Measurements from ENCODE around the gene SURF6.

Gene SURF6

DNA sequence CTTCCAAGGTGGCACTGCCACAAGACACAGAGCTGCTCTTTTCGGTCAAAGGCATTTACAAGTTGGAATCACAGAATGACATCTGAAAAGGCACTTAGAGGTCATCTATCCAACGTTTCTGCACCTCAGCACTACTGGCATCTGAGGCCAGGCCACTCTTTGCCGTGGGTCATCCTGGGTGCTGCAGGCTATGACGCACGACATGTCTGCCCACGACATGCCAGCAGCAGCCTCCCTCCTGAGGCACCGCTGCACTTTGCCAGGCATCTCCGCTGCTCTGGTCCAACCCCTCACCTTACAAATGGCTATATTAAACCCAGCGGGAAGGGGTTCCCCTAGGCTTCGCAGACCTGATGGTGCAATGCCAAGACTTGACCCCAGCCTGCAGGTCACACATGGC, 31.8 kb upstream of the SURF6 start:
- H3K27ac ChIP-seq (ENCODE audit: insufficient read depth, low read depth, low read length, poor library complexity, severe bottlenecking), result no peak overlapping the region
- no peaks in the 10 kb centered on the region for H3K27me3 ChIP-seq (ENCODE audit: control insufficient read depth, insufficient read depth, low read length, poor library complexity, severe bottlenecking)
- no peaks in the 10 kb centered on the region for H3K4me1 ChIP-seq (ENCODE audit: control insufficient read depth, insufficient read depth, low read length)
- H3K9me3 ChIP-seq (ENCODE audit: control insufficient read depth, low read length), result no peaks in the 10 kb centered on the region
- whole genome bisulfite sequencing, 2 experiments, result 91 to 94% methylated on average over 10 of the region's 10 CpGs
- H3K4me3 ChIP-seq (ENCODE audit: insufficient read depth, low read depth, low read length), result no peak overlapping the region
- peaks cover 28% of the 10 kb centered on the region for H3K36me3 ChIP-seq (ENCODE audit: control insufficient read depth, insufficient read depth, low read length)

DNA sequence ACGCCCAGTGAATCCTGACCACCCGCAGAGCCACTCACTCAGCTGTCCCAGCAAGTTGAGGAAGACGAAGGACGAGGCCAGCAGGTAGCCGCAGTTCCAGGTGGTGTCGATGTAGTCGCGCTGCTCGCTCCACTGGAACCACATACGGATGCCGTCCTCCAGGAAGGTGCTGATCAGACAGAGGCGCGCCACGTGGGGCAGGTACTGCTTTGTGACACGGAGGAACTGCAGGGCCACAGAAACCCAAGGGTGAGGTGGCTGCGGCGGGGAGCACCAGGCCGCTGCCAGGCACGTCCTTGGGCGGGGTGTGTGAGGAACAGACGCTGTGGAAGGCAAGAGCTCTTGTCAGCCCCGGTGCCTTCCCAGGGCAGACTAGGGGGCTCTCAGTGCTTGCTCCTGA, 31.2 kb upstream of the SURF6 start:
- H3K9me3 ChIP-seq (ENCODE audit: control insufficient read depth, low read length), result no peaks in the 10 kb centered on the region
- no peak overlapping the region for H3K4me3 ChIP-seq (ENCODE audit: insufficient read depth, low read depth, low read length)
- H3K4me1 ChIP-seq (ENCODE audit: control insufficient read depth, insufficient read depth, low read length), result no peaks in the 10 kb centered on the region
- peaks cover 32% of the 10 kb centered on the region for H3K36me3 ChIP-seq (ENCODE audit: control insufficient read depth, insufficient read depth, low read length)
- H3K27me3 ChIP-seq (ENCODE audit: control insufficient read depth, insufficient read depth, low read length, poor library complexity, severe bottlenecking), result no peaks in the 10 kb centered on the region
- no peak overlapping the region for H3K27ac ChIP-seq (ENCODE audit: insufficient read depth, low read depth, low read length, poor library complexity, severe bottlenecking)
- WGBS, 2 experiments, result 94 to 96% methylated on average over 22 of the region's 22 CpGs

DNA sequence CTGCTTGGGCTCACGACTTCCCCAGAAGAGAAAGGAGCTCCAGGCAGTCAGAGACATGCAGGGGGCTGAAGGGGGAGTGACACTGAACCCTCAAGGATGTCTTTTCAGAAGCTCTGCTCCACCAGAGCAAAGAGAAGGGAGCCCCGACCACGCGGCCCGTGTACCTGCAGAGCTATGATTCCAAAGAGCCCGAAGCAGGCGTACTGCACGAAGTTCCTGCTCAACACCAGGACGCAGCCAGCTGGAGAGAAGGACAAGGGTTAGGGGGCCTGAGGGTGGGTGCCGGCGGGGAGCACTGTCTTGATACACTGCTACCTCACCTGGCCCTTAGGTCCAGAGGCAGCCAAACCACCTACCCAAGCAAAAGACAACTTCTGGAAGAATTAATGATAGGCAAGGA, 30.4 kb upstream of the SURF6 start:
- Histone ChIP-seq H3K4me3 (ENCODE audit: insufficient read depth, low read depth, low read length) (no peak overlapping the region), H3K4me1 (ENCODE audit: control insufficient read depth, insufficient read depth, low read length) (no peaks in the 10 kb centered on the region), H3K27ac (ENCODE audit: insufficient read depth, low read depth, low read length, poor library complexity, severe bottlenecking) (no peak overlapping the region), H3K9me3 (ENCODE audit: control insufficient read depth, low read length) (no peaks in the 10 kb centered on the region), H3K27me3 (ENCODE audit: control insufficient read depth, insufficient read depth, low read length, poor library complexity, severe bottlenecking) (no peaks in the 10 kb centered on the region), H3K36me3 (ENCODE audit: control insufficient read depth, insufficient read depth, low read length) (peaks cover 39% of the 10 kb centered on the region)
- 96 to 98% methylated on average over 11 of the region's 11 CpGs for WGBS, 2 experiments

DNA sequence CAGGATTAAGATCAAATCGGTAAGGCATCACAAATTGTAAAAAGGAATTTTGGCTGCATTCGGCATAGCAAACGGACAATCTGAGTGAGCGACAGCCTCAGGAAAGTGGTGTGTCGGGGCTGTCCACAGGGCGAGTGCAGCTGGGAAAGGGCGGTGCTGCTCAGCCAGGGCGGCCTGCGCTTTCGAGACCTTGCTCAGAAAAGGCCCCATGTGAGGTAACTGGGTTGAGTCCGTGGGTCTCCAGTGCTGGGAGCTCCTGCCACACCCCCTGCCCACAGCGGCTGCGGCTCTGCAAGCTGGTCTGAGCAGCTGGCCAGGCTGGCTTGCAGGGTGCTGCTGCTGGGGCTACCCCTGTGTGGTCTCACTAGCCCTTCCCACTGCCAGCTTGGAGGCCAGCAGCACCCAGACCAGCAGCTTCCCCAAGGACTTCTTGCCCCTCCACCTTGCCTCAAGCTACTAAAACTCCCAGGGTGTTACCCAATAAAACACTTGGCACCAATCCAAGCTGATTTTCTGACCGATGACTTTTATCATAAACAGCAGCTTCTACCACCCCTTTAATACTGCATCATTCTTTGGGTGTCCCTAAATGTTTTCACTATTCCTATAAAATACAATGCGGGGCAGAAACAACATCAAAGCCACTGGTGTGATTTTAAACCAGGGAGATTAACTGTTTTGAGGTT, 26.5 kb upstream of the SURF6 start:
- Histone ChIP-seq H3K27me3 (ENCODE audit: control insufficient read depth, insufficient read depth, low read length, poor library complexity, severe bottlenecking) (no peaks in the 10 kb centered on the region), H3K4me3 (ENCODE audit: insufficient read depth, low read depth, low read length) (no peak overlapping the region), H3K9me3 (ENCODE audit: control insufficient read depth, low read length) (no peaks in the 10 kb centered on the region), H3K4me1 (ENCODE audit: control insufficient read depth, insufficient read depth, low read length) (peaks cover 3% of the 10 kb centered on the region), H3K27ac (ENCODE audit: insufficient read depth, low read depth, low read length, poor library complexity, severe bottlenecking) (no peak overlapping the region), H3K36me3 (ENCODE audit: control insufficient read depth, insufficient read depth, low read length) (peaks cover 47% of the 10 kb centered on the region)
- WGBS, 2 experiments, result 96% methylated on average over 15 of the region's 15 CpGs

DNA sequence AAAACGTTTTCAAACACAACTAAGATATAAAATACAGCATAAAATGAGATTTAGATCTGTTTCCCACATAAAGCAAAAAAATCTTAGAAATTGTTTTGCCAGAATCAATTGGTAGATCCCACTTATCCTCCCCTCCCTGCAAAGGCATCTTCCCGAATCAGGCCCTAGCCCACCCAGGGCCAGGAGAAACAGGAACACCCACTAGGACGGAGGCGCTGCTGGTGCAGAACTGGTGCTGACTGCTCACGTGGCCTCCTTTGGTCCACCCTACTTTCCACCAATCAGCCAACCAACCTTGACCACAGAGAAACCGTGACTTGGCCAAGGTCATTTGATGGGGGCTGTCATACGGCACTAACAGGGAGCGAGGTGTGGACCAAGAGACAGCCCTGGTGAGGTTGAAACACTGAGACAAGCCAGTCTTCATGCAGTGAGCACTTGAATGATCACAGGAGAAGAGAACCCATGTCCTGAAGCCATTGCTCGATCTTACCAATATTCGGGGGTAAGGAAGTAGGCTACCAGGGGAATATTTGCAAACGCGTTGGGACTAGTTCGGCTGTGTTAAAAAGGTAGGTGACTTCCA, 25.6 kb upstream of the SURF6 start:
- no peaks in the 10 kb centered on the region for H3K27me3 ChIP-seq (ENCODE audit: control insufficient read depth, insufficient read depth, low read length, poor library complexity, severe bottlenecking)
- no peak overlapping the region for H3K4me3 ChIP-seq (ENCODE audit: insufficient read depth, low read depth, low read length)
- H3K27ac ChIP-seq (ENCODE audit: insufficient read depth, low read depth, low read length, poor library complexity, severe bottlenecking), result no peak overlapping the region
- H3K4me1 ChIP-seq (ENCODE audit: control insufficient read depth, insufficient read depth, low read length), result peaks cover 8% of the 10 kb centered on the region
- no peaks in the 10 kb centered on the region for H3K9me3 ChIP-seq (ENCODE audit: control insufficient read depth, low read length)
- H3K36me3 ChIP-seq (ENCODE audit: control insufficient read depth, insufficient read depth, low read length), result peaks cover 38% of the 10 kb centered on the region
- 91 to 93% methylated on average over 13 of the region's 13 CpGs for WGBS, 2 experiments

DNA sequence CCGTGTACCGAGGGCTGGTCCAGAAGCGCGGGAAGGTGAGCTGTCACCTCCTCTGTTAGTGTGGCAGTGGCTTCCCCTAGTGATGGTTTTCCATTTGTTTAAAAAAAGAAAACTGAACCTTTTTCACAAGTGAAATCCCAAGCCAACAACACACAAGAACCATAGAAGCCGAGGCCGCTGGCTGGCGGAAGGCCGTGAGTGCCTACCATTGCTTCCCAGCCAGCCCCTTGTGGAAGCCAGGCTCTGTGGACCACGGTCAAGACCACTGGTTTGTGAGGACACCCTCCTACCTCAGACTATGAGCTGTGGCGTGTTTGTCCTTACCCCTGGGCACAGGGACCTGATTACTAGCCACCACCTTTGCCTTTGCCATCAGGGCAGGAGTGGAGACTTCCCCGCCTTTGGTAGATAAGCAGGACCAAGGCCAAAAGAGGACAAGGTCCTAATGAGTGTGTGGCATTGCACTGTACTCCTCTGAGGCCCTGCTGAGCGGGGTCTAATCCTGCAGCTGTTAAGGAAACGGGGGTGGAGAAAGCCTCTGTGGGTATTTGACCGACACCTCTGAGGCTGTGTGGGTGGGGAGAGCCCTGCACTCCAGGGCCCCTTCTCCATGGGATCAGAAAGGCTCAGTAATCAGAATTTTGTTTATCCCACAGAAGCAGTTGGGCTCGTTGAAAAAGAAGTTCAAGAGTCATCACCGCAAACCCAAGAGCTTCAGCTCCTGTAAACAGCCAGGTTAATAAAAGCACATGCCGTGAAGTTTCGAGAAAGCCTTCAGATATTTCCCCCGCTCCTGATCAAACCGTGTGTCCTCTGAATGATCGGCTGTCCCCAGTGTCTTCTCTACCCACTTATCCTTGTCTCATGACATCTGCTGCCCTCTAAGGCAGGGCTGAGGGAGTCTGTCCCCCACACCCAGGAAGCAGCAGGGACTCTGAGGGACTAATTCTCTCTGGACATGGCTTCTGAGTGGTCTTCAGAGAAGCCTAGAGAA, 24.7 kb upstream of the SURF6 start:
- no peak overlapping the region for H3K4me3 ChIP-seq (ENCODE audit: insufficient read depth, low read depth, low read length)
- H3K27me3 ChIP-seq (ENCODE audit: control insufficient read depth, insufficient read depth, low read length, poor library complexity, severe bottlenecking), result no peaks in the 10 kb centered on the region
- peaks cover 8% of the 10 kb centered on the region for H3K4me1 ChIP-seq (ENCODE audit: control insufficient read depth, insufficient read depth, low read length)
- H3K27ac ChIP-seq (ENCODE audit: insufficient read depth, low read depth, low read length, poor library complexity, severe bottlenecking), result no peak overlapping the region
- H3K9me3 ChIP-seq (ENCODE audit: control insufficient read depth, low read length), result no peaks in the 10 kb centered on the region
- H3K36me3 ChIP-seq (ENCODE audit: control insufficient read depth, insufficient read depth, low read length), result peaks cover 30% of the 10 kb centered on the region
- WGBS, 2 experiments, result 91 to 94% methylated on average over 21 of the region's 21 CpGs

DNA sequence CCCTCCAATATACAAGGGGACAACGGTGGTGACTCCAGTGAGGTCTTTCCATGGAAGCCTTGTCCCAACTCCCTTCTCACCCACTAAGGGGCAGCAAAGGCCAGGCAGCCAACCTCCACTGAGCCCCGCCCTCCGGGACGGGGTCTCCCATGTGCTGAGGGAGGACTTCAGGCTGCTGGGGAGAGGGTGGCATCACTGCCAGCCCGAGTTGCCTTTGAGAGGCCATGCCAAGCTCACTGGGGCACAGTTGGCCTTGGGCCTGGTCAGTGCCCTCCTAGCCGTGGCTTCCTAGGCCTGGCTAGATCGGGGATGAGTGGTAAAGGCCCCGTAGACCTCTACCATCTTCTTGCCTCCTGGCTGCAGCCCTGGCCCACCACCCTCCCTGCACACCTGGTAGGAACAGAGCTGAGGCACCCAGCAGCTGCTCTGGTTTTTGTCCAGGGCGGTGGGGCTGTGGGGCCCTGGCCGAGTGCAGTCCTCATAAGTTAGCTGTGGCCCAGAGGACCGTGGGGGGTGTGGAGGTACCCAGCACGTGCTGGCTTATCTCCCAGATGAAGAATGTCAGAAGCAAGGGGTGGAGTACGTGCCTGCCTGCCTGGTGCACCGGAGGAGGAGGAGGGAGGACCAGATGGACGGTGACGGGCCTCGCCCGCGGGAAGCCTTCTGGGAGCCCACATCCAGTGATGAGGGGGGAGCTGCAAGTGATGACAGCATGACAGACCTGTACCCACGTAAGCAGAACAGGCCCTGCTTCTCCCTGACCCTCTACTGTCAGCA, 23.6 kb upstream of the SURF6 start:
- 86 to 89% methylated on average over 20 of the region's 20 CpGs for WGBS, 2 experiments
- Histone ChIP-seq H3K4me3 (ENCODE audit: insufficient read depth, low read depth, low read length) (no peak overlapping the region), H3K4me1 (ENCODE audit: control insufficient read depth, insufficient read depth, low read length) (peaks cover 8% of the 10 kb centered on the region), H3K36me3 (ENCODE audit: control insufficient read depth, insufficient read depth, low read length) (peaks cover 27% of the 10 kb centered on the region), H3K9me3 (ENCODE audit: control insufficient read depth, low read length) (no peaks in the 10 kb centered on the region), H3K27me3 (ENCODE audit: control insufficient read depth, insufficient read depth, low read length, poor library complexity, severe bottlenecking) (no peaks in the 10 kb centered on the region), H3K27ac (ENCODE audit: insufficient read depth, low read depth, low read length, poor library complexity, severe bottlenecking) (no peak overlapping the region)

DNA sequence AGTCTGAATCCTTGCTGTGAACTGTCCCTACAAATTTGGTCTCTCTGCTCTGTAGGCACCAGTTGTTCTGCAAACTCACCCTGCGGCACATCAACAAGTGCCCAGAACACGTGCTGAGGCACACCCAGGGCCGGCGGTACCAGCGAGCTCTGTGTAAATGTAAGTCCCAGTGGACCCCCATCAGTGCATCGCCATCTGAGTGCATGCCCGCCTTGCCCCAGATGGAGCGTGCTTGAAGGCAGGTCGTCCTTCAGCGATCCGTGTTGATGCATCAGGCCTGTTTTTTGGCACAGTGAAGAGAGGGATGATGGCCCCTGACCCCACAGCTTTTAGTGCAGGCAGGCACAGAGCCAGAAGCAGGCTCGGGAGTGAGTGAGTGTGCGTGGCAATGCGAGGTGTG, 21.7 kb upstream of the SURF6 start:
- 94% methylated on average over 14 of the region's 14 CpGs for WGBS, 2 experiments
- no peak overlapping the region for H3K27ac ChIP-seq (ENCODE audit: insufficient read depth, low read depth, low read length, poor library complexity, severe bottlenecking)
- H3K27me3 ChIP-seq (ENCODE audit: control insufficient read depth, insufficient read depth, low read length, poor library complexity, severe bottlenecking), result no peaks in the 10 kb centered on the region
- H3K36me3 ChIP-seq (ENCODE audit: control insufficient read depth, insufficient read depth, low read length), result peaks cover 22% of the 10 kb centered on the region
- no peaks in the 10 kb centered on the region for H3K9me3 ChIP-seq (ENCODE audit: control insufficient read depth, low read length)
- H3K4me1 ChIP-seq (ENCODE audit: control insufficient read depth, insufficient read depth, low read length), result peaks cover 8% of the 10 kb centered on the region
- H3K4me3 ChIP-seq (ENCODE audit: insufficient read depth, low read depth, low read length), result peak overlapping the region; percentile 82

DNA sequence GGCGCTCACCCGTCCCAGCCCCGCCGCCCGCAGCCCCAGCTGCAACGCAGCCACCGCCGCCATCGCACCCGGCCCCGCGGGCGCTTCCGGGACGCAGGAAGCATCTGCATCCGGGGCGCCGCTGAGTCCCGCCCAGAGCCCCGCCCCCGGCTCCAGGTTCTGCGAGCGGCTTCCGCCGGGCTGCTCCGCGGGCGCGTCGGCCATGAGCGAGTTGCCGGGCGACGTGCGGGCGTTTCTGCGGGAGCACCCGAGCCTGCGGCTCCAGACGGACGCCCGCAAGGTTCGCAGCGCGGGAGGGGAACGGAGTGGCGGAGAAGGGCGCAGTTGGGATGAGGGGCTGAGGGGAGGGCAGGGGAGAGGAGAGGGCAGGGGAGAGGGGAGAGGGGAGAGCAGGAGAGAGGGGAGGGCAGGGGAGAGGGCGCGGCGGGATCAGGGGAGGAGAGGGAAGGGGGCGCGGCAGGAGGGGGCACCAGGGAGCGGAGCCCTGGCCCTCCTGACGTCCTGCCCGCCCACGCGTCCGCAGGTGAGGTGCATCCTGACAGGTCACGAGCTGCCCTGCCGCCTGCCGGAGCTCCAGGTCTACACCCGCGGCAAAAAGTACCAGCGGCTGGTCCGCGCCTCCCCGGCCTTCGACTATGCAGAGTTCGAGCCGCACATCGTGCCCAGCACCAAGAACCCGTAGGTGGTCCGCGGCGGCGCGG, 20.6 kb upstream of the SURF6 start, which contains the start of the genes SURF1 and SURF2:
TSS of gene SURF1 (minus strand) at position 97 of the 701 bp plus-strand sequence. CDS start at position 63, 34 bp downstream.
TSS of gene SURF2 (plus strand) at position 160 of the 701 bp plus-strand sequence. CDS start at position 203, 43 bp downstream.
- Histone ChIP-seq H3K4me3 (ENCODE audit: insufficient read depth, low read depth, low read length) (peak within 1 kb of the TSS; percentile 82), H3K9me3 (ENCODE audit: control insufficient read depth, low read length) (no peaks in the 10 kb centered on the region), H3K36me3 (ENCODE audit: control insufficient read depth, insufficient read depth, low read length) (peaks cover 18% of the 10 kb centered on the region), H3K27ac (ENCODE audit: insufficient read depth, low read depth, low read length, poor library complexity, severe bottlenecking) (no peak within 1 kb of the TSS), H3K27me3 (ENCODE audit: control insufficient read depth, insufficient read depth, low read length, poor library complexity, severe bottlenecking) (no peaks in the 10 kb centered on the region), H3K4me1 (ENCODE audit: control insufficient read depth, insufficient read depth, low read length) (peaks cover 8% of the 10 kb centered on the region)
- 0 to 1% methylated on average over 78 of the region's 78 CpGs for WGBS, 2 experiments
